ENCODE measurements around the gene GAL.

DNA sequence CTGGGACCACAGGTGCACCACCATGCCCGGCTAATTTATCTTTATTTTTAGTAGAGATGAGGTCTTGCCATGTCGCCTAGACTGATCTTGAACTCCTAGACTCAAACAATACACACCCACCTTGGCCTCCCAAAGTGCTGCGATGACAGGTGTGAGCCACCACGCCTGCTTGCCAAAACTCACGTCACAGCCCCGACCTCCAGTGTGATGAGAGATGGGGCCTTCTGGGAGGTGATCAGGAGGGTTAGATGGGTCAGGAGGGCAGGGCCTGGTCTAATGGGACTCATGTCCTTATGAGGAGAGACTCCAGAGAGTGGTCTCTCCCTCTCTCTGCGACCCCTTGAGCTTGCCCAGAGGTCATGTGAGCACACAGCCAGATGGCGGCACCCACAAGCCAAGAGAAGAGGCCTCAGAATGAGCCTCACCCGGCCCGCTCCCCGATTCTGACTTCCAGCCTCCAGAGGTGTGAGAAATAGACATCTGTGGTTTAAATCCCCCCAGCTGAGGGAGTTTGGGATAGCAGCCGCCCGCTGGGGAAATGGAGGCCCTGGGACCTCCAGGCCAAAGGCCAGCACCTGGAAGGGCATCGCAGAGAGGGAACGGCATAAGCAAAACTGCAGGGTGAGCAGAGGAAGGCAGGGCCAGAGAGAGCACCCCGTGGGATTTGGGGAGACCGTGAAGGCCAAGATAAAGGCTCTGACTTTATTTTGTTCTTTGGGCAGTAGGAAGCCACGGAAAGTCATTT is 24.1 kb upstream of the GAL start:
- no peak for TF ChIP-seq GATA2 (IDR thresholded peaks at IDR 0.05; ENCODE audit: low read depth, low read length)
- no peak for TF ChIP-seq GATA3 (IDR thresholded peaks at IDR 0.05; ENCODE audit: low read depth, low read length)

All from SH-SY5Y (cell line).